K562 (cell line): ENCODE data around the gene GOPC. TPM values are rescaled to one million over a fixed set of nuclear protein-coding genes. Genes with fewer than 3 reads are reported as not detected.

ENCODE experiments used
- CBX3 ChIP-seq, 2 experiments: IDR thresholded peaks; 1 replicate in 1 of 2; 2 replicates in 1 of 2; pipeline ENCODE4 v1.6.1; 2012; ENCODE audit warnings: inconsistent platforms in 2 of 2, low read length in 2 of 2, borderline replicate concordance in 1 of 2, control low read depth in 1 of 2
- CHD1 ChIP-seq: fragments of 200-600 bp; sonication (generic); IDR thresholded peaks from one replicate; pipeline ENCODE4 v1.6.1; 2012; ENCODE audit warnings: mild to moderate bottlenecking, moderate library complexity, low read length, inconsistent platforms
- ELF2 ChIP-seq: fragments of 250-450 bp; sonication (Bioruptor Pico); IDR thresholded peaks from 2 replicates; pipeline ENCODE4 v1.5.0; 2021; ENCODE audit warnings: mild to moderate bottlenecking
- ILK ChIP-seq: fragments of 450-650 bp; IDR thresholded peaks from 2 replicates; pipeline ENCODE4 v1.6.1; 2016; ENCODE audit warnings: missing genetic modification characterization, low read depth, mild to moderate bottlenecking, missing compliant biosample characterization, moderate library complexity, borderline replicate concordance
- KHSRP ChIP-seq: fragments of 450-650 bp; IDR thresholded peaks from 2 replicates; pipeline ENCODE4 v1.6.1; 2017
- LEF1 ChIP-seq: fragments of 450-650 bp; IDR thresholded peaks from 2 replicates; pipeline ENCODE4 v1.6.1; 2016; ENCODE audit warnings: mild to moderate bottlenecking
- MAFF ChIP-seq: IDR thresholded peaks from 2 replicates; pipeline ENCODE4 v1.6.1; 2012; ENCODE audit warnings: low read length, improper control_type of control experiment
- MCM3 ChIP-seq: fragments of 450-650 bp; IDR thresholded peaks from 2 replicates; pipeline ENCODE4 v1.6.1; 2016
- NCOA4 ChIP-seq: fragments of 450-650 bp; IDR thresholded peaks from 2 replicates; pipeline ENCODE4 v1.6.1; 2018; ENCODE audit warnings: mild to moderate bottlenecking; ENCODE audit not compliant: partially characterized antibody
- PML ChIP-seq: IDR thresholded peaks from 2 replicates; pipeline ENCODE4 v1.6.1; 2012; ENCODE audit warnings: low read length, inconsistent platforms
- RAD21 ChIP-seq, 2 experiments: fragments of 250-450 bp in 1 of 2; fragments of 450-650 bp in 1 of 2; sonication (Bioruptor Pico) in 1 of 2; formaldehyde crosslinking in 1 of 2; IDR thresholded peaks in 1 of 2; conservative IDR thresholded peaks in 1 of 2; 2 replicates each; pipeline versions ENCODE4 v1.4.0 to v1.8.0; 2020 to 2022; ENCODE audit warnings: mild to moderate bottlenecking in 2 of 2, moderate library complexity in 1 of 2
- SAP30 ChIP-seq: fragments of 200-600 bp; sonication (generic); IDR thresholded peaks from 2 replicates; pipeline ENCODE4 v1.6.1; 2012; ENCODE audit warnings: borderline replicate concordance, low read depth, mild to moderate bottlenecking, moderate library complexity, low read length, control low read depth, inconsistent platforms; ENCODE audit not compliant: insufficient read depth, poor library complexity, severe bottlenecking
- SMARCA4 ChIP-seq: fragments of 450-650 bp; IDR thresholded peaks from 2 replicates; pipeline ENCODE4 v1.6.1; 2016
- ZBTB7A ChIP-seq: IDR thresholded peaks from 2 replicates; pipeline ENCODE4 v1.6.1; 2011; ENCODE audit warnings: low read depth, mild to moderate bottlenecking, low read length, moderate library complexity, borderline replicate concordance; ENCODE audit not compliant: control insufficient read depth
- ZFP36 ChIP-seq: fragments of 150-350 bp; IDR thresholded peaks from 2 replicates; pipeline ENCODE4 v1.6.1; 2018; ENCODE audit warnings: low read length, low read depth; ENCODE audit not compliant: partially characterized antibody
- ZNF551 ChIP-seq: fragments of 250-450 bp; sonication (Bioruptor Pico); IDR thresholded peaks from 2 replicates; pipeline ENCODE4 v1.5.0; 2021; ENCODE audit warnings: mild to moderate bottlenecking, moderate library complexity
- polyA plus RNA-seq, 8 experiments: library from polyadenylated mRNA; depleted of rRNA in 4 of 8; stranded (reverse) in 5 of 8; unstranded in 3 of 8; fragments of >200 nt; fragmentation: Nextera tagmentation in 2 of 8; fragmentation: Illumina TruSeq in 1 of 8; extraction: Ambion mirVana in 2 of 8; extraction: Trizol in 1 of 8; gene quantifications; 2 replicates each; pipeline versions ENCODE4 v1.2.1 to v1.2.3, GENCODE V29; 2011 to 2014; ENCODE audit warnings: inconsistent platforms in 1 of 8, missing spikeins in 1 of 8
- total RNA-seq, 7 experiments: library from RNA; depleted of rRNA in 6 of 7; stranded (reverse); fragments of >200 nt in 6 of 7; fragmentation: Illumina TruSeq in 2 of 7; extraction: Trizol in 2 of 7; gene quantifications; 2 replicates each; pipeline versions ENCODE4 v1.2.1 to v1.2.3, GENCODE V29; 2011 to 2021; ENCODE audit warnings: low replicate concordance in 1 of 7
- TF ChIP-seq, protein P1 (sequence below): fragments of 450-650 bp; IDR thresholded peaks from 2 replicates; pipeline ENCODE4 v1.6.1; 2018; ENCODE audit not compliant: partially characterized antibody
- TF ChIP-seq, protein P2 (sequence below): sonication (generic); formaldehyde crosslinking; IDR thresholded peaks from 2 replicates; pipeline ENCODE4 v1.8.0; 2022; ENCODE audit warnings: mild to moderate bottlenecking, missing genetic modification reagents
- TF ChIP-seq, protein P3 (sequence below): sonication (generic); formaldehyde crosslinking; IDR thresholded peaks from 2 replicates; pipeline ENCODE4 v1.8.0; 2022; ENCODE audit warnings: mild to moderate bottlenecking, missing genetic modification reagents
- TF ChIP-seq, protein P4 (sequence below): fragments of 450-650 bp; formaldehyde crosslinking; IDR thresholded peaks from 2 replicates; pipeline ENCODE4 v1.4.0; 2020; ENCODE audit warnings: mild to moderate bottlenecking, moderate library complexity
- TF ChIP-seq, protein P5 (sequence below), 2 experiments: fragments of 450-650 bp in 1 of 2; sonication (generic) in 1 of 2; formaldehyde crosslinking in 1 of 2; IDR thresholded peaks in 1 of 2; conservative IDR thresholded peaks in 1 of 2; 2 replicates each; pipeline versions ENCODE4 v1.6.1 to v1.8.1; 2016 to 2023; ENCODE audit warnings: mild to moderate bottlenecking in 2 of 2, moderate library complexity in 2 of 2, inconsistent platforms in 1 of 2, missing genetic modification reagents in 1 of 2

GOPC gene
- total and polyA plus RNA-seq, 9 of the 15 experiments (the other 6 are each of a cell fraction or from before 2014, with no cell fraction given), result 10.0 to 32.2 (median 25.6) TPM

DNA sequence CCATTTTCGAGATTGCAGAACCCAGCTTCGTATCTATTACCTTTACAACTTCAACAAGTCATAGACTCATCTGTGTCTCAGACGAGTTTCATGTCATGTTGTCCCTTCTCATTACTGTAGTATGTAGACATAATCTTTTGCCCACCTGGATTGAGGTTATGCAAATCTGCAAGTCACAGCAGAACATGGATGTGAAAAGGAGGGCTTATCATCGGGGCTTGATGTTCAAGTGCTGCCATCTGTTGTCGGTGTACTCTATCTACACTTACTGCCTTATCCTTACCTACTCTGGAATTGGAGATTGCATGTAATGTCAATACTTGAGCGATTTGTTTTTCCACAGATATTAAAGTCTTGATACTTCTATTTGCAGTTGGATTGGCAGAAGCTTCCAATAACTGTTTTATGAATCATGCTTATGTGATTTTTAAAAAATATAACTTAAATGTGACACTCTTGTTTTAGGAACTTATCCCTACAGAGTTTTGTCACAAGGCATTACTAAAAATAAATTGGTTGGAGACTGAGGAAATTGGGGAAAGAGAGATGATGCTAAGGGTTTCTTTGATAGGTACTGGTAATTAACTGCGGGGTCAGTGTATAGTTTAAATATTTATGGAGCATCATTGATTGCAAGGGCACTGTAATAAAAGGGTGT is 3.0 kb upstream of the GOPC start (continued):
- no peak for TF ChIP-seq PML
- TF ChIP-seq NCOA4, result no peak
- peak; percentile 28; the same call in 1 of the 2 replicates for TF ChIP-seq MAFF
- no peak for TF ChIP-seq ELF2
- TF ChIP-seq, protein P1, sequence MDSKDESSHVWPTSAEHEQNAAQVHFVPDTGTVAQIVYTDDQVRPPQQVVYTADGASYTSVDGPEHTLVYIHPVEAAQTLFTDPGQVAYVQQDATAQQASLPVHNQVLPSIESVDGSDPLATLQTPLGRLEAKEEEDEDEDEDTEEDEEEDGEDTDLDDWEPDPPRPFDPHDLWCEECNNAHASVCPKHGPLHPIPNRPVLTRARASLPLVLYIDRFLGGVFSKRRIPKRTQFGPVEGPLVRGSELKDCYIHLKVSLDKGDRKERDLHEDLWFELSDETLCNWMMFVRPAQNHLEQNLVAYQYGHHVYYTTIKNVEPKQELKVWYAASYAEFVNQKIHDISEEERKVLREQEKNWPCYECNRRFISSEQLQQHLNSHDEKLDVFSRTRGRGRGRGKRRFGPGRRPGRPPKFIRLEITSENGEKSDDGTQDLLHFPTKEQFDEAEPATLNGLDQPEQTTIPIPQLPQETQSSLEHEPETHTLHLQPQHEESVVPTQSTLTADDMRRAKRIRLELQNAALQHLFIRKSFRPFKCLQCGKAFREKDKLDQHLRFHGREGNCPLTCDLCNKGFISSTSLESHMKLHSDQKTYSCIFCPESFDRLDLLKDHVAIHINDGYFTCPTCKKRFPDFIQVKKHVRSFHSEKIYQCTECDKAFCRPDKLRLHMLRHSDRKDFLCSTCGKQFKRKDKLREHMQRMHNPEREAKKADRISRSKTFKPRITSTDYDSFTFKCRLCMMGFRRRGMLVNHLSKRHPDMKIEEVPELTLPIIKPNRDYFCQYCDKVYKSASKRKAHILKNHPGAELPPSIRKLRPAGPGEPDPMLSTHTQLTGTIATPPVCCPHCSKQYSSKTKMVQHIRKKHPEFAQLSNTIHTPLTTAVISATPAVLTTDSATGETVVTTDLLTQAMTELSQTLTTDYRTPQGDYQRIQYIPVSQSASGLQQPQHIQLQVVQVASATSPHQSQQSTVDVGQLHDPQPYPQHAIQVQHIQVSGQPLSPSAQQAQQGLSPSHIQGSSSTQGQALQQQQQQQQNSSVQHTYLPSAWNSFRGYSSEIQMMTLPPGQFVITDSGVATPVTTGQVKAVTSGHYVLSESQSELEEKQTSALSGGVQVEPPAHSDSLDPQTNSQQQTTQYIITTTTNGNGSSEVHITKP, result peak; percentile 23
- TF ChIP-seq CHD1, result no peak
- TF ChIP-seq KHSRP, result no peak
- TF ChIP-seq, protein P2, sequence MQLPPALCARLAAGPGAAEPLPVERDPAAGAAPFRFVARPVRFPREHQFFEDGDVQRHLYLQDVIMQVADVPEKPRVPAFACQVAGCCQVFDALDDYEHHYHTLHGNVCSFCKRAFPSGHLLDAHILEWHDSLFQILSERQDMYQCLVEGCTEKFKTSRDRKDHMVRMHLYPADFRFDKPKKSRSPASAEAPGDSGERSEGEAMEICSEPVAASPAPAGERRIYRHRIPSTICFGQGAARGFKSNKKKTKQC (CRISPR knock-in tag), result no peak
- TF ChIP-seq CBX3 (IDR thresholded peaks at IDR 0.05; ENCODE audit: borderline replicate concordance in 1 of 2, low read length in 2 of 2), result 0 out of 3 replicates have a peak, but pooled peaks of 1 of the 2 experiments have one; percentile 23
- TF ChIP-seq SMARCA4, result no peak
- no peak for TF ChIP-seq LEF1
- TF ChIP-seq, protein P3, sequence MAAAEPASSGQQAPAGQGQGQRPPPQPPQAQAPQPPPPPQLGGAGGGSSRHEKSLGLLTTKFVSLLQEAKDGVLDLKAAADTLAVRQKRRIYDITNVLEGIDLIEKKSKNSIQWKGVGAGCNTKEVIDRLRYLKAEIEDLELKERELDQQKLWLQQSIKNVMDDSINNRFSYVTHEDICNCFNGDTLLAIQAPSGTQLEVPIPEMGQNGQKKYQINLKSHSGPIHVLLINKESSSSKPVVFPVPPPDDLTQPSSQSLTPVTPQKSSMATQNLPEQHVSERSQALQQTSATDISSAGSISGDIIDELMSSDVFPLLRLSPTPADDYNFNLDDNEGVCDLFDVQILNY (CRISPR knock-in tag), result no peak
- TF ChIP-seq ZFP36, result no peak
- TF ChIP-seq, protein P4, sequence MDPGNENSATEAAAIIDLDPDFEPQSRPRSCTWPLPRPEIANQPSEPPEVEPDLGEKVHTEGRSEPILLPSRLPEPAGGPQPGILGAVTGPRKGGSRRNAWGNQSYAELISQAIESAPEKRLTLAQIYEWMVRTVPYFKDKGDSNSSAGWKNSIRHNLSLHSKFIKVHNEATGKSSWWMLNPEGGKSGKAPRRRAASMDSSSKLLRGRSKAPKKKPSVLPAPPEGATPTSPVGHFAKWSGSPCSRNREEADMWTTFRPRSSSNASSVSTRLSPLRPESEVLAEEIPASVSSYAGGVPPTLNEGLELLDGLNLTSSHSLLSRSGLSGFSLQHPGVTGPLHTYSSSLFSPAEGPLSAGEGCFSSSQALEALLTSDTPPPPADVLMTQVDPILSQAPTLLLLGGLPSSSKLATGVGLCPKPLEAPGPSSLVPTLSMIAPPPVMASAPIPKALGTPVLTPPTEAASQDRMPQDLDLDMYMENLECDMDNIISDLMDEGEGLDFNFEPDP (CRISPR knock-in tag), result no peak
- peak; percentile 84 to 91 for TF ChIP-seq RAD21 (CRISPR knock-in tag; conservative IDR thresholded peaks at IDR 0.05 in 1 of 2, IDR thresholded peaks at IDR 0.05 in 1 of 2)
- no peak for TF ChIP-seq ILK (tag)
- no peak for TF ChIP-seq SAP30
- TF ChIP-seq ZNF551, result no peak
- TF ChIP-seq MCM3, result no peak
- no peak for TF ChIP-seq ZBTB7A
- TF ChIP-seq, protein P5, sequence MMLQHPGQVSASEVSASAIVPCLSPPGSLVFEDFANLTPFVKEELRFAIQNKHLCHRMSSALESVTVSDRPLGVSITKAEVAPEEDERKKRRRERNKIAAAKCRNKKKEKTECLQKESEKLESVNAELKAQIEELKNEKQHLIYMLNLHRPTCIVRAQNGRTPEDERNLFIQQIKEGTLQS (IDR thresholded peaks at IDR 0.05), result no peak
- TF ChIP-seq, protein P5 (CRISPR knock-in tag; conservative IDR thresholded peaks at IDR 0.05), result no peak
